Naive thymus-derived CD8-positive, alpha-beta T cell (primary cell): Measurements from ENCODE around the gene MAD1L1. TPM values are rescaled to one million over a fixed set of nuclear protein-coding genes. Genes with fewer than 3 reads are reported as not detected.

Experiments used
- ATAC-seq, 2 donors: fragments of 150-1000 bp; cut with Tn5 transposase in 1 of 2; sonication (Bioruptor Pico), chemical (Tn5 transposase) in 1 of 2; 1 replicate in 1 of 2; 2 replicates in 1 of 2; pipeline ENCODE4 v1.10.0; 2021; ENCODE audit warnings: mild to moderate bottlenecking in 2 of 2, moderate library complexity in 2 of 2
- POLR2A ChIA-PET: fragments of 350-600 bp; sonication (Branson Sonifier 250); formaldehyde crosslinking; loops from one replicate; lab custom pipeline; 2021; ENCODE audit warnings: antibody characterized with exemption; lab: Charles Lee
- DNase-seq, 10 donors: peaks; one replicate each; pipeline versions ENCODE4 v3.0.0 to v3.0.0-alpha.2; 2020 to 2022
- H3K27ac Mint-ChIP-seq, 10 donors: one replicate each; pipeline ENCODE4 v1.8.0; 2020 to 2022; ENCODE audit warnings: mild to moderate bottlenecking in 10 of 10, mixed read lengths in 10 of 10, moderate library complexity in 4 of 10, inconsistent platforms in 1 of 10
- H3K27me3 Mint-ChIP-seq, 5 donors: one replicate each; pipeline ENCODE4 v1.8.0; 2021 to 2022; ENCODE audit warnings: mixed read lengths in 5 of 5
- H3K36me3 Mint-ChIP-seq, 3 donors: one replicate each; pipeline ENCODE4 v1.8.0; 2020 to 2022; ENCODE audit warnings: mixed read lengths in 3 of 3, mild to moderate bottlenecking in 2 of 3, inconsistent platforms in 1 of 3
- H3K4me1 Mint-ChIP-seq, 4 donors: one replicate each; pipeline ENCODE4 v1.8.0; 2021 to 2022; ENCODE audit warnings: mixed read lengths in 4 of 4
- H3K4me3 Mint-ChIP-seq, 10 donors: one replicate each; pipeline ENCODE4 v1.8.0; 2020 to 2022; ENCODE audit warnings: mild to moderate bottlenecking in 10 of 10, mixed read lengths in 10 of 10, moderate library complexity in 6 of 10, inconsistent platforms in 1 of 10
- H3K9me3 Mint-ChIP-seq, 9 donors: one replicate each; pipeline ENCODE4 v1.8.0; 2020 to 2022; ENCODE audit warnings: mixed read lengths in 9 of 9, mild to moderate bottlenecking in 3 of 9, inconsistent platforms in 1 of 9, moderate library complexity in 1 of 9
- polyA plus RNA-seq, 3 donors: library from polyadenylated mRNA; unstranded; fragments of 300-500 nt; fragmentation: Illumina TruSeq; gene quantifications; one replicate each; pipeline ENCODE4 v1.2.3, GENCODE V29; 2021
- total RNA-seq, 8 experiments: library from RNA in 2 of 8; stranded (reverse) in 2 of 8; gene quantifications; one replicate each; pipeline ENCODE4 v1.2.3 and lab custom pipeline; 2021 to 2026

MAD1L1 gene
- total and polyA plus RNA-seq, 5 experiments from 2014 or later: 84.5 to 243 (median 146) TPM

DNA sequence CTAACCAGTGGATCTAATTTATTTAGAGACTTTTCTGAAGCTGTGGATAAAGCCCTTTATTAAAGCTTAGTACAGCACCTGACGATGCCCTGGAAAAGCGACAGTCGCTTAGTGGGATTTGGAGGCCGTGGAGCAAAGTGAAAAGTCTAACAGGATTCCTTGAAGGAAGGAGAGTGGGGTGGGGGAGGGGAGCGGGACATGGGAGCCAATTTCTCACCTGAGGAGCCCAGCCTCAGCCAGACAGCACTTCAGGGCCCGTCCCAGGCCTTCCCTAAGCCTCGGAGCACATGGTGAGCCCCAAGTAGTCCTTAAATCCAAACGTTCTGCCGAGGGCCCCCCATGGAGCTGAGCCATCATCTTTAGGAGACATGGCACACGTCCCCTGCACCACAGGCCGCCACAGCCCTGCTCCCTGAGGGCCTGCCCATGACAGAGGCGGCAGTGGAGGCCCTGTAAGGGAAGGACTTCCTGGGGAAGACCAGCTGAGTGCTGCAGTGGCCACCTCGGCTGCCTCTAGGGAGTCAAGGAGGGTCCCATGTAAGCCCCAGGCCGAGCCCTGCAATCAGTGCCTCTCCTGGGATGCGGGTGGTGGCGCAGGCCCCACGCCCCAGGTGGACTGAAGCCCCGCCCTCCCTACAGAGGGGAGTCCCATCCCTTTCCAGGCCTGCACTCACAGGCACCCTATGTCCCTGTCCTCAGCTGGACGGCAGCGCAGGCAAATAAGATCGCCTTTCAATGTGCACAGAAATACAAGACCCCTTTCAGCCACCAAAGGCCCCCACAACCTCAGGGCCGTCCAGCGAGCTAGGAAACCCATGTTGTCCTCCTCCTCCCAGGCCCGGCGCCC is 187.0 kb downstream of the MAD1L1 start:
- Mint-ChIP-seq H3K9me3 (no peaks in the 10 kb centered on the region), H3K27ac (no peak overlapping the region), H3K4me3 (no peak overlapping the region), H3K4me1 (peaks cover 15 to 45% (median 30%) of the 10 kb centered on the region in 4 donors), H3K27me3 (no peaks in the 10 kb centered on the region), H3K36me3 (peaks cover 0 to 6% (median 5%) of the 10 kb centered on the region in 3 donors)
- peak in 1 of 10 donors; percentile 58 for DNase-seq
- POLR2A ChIA-PET: no interaction called here
- no peak for ATAC-seq

DNA sequence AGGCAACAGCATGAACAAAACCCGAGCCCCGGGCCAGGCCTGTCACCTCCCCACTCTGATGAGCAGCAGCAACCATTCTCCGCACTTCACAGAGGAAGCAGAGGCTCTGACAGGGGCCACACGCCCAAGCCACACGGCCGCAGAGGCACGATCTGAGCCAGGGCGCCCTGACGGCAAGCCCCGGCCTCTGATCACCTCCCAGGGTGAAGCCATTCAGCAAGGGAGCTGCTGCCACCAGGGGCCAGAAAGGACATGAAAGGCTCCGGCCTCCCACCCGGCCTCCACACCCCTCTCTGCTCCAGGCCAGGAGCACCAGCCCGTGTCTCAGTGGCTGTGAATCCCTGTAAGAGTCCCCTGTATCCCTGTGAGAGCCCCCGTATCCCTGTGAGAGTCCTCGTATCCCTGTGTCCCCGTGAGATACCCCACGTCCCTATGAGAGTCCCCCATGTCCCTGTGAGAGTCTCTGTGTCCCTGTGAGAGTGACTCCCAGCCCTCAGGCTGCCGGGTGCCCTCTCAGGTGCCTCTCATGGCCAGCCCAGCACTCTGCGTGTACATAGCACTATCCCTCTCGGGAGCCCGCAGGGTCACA is 187.8 kb downstream of the MAD1L1 start:
- ATAC-seq: no peak
- Mint-ChIP-seq H3K27me3 (no peaks in the 10 kb centered on the region), H3K9me3 (no peaks in the 10 kb centered on the region), H3K27ac (peak overlapping the region in 1 of 10 donors; percentile 28), H3K36me3 (peaks cover 0 to 9% (median 5%) of the 10 kb centered on the region in 3 donors), H3K4me1 (peaks cover 18 to 47% (median 33%) of the 10 kb centered on the region in 4 donors), H3K4me3 (no peak overlapping the region)
- POLR2A ChIA-PET: no interaction called here
- DNase-seq: peak in 1 of 10 donors; percentile 18

DNA sequence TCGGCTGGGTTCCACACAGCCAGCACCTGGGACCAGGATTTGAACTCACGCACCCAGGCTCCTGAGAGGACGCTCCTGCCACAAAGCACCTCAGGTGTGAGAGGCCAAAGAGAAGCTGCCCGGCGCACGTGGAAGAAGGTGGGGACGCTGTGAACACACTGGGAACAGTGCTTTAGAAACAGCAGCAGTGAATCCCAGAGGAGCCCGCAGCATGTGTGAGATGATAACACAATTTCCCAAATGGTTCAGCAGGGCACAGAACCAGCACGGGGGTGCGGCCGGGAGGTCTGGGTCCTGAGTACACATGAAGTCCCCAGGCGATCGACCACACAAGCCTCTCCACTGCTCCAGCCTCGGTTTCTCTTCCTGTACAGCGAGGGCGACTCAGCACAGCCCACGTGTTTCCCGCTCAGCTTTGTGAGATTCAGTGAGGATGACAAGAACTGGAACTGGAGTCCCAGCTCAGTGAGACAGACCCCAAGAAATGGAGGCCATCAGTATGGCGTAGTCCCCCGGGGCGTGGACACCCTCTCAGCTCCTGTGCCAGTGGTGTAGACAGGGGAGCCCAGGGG is 188.3 kb downstream of the MAD1L1 start:
- Mint-ChIP-seq H3K27me3 (no peaks in the 10 kb centered on the region), H3K4me3 (no peak overlapping the region), H3K9me3 (no peaks in the 10 kb centered on the region), H3K27ac (peak overlapping the region in 2 of 10 donors; percentile 15 to 44), H3K36me3 (peaks cover 0 to 9% (median 5%) of the 10 kb centered on the region in 3 donors), H3K4me1 (peaks cover 22 to 48% (median 37%) of the 10 kb centered on the region in 4 donors)
- POLR2A ChIA-PET: no interaction called here
- DNase-seq: peak in 1 of 10 donors; percentile 37
- ATAC-seq: no peak

DNA sequence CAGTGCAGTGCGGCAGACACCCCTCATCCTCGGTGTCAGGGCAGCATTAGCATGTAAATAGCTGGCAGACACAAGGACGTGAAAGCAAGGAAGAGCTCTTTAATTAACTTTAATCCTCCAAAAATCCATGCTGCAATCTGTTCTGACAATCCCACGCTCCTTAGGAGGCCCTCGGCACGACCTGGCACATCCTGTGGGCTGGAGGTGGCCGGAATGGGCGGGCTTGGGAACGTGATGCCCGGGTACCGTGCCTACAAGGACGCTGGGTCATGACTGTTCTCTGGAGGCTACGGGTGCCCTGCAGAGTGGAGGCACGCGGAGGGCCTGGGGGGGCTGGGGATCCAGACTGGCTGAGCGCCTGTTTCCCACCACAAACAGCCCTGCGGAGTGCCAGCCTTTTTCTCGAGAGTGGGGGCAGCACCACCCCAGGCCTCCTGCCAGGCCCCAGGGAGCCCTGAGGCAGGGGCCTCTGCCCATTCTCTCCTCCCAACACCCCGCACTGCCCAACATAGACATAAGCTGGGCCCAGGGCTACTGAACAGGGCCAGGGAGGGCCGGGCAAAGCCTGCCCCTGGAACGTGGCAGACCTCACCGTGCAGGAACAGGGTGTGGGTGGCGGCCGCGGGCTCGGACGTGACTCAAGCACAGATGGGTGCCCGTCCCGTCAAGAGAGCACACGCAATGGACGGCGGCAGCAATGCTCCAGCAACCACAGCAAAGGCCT is 189.3 kb downstream of the MAD1L1 start:
- Mint-ChIP-seq H3K27me3 (no peaks in the 10 kb centered on the region), H3K4me3 (peak overlapping the region in 2 of 10 donors; percentile 42 to 43), H3K27ac (peak overlapping the region in 1 of 10 donors; percentile 79), H3K4me1 (peaks cover 24 to 51% (median 43%) of the 10 kb centered on the region in 4 donors), H3K9me3 (no peaks in the 10 kb centered on the region), H3K36me3 (peaks cover 0 to 9% (median 5%) of the 10 kb centered on the region in 3 donors)
- no peak for ATAC-seq
- DNase-seq: peak in 1 of 10 donors; percentile 40
- POLR2A ChIA-PET: no interaction called here

DNA sequence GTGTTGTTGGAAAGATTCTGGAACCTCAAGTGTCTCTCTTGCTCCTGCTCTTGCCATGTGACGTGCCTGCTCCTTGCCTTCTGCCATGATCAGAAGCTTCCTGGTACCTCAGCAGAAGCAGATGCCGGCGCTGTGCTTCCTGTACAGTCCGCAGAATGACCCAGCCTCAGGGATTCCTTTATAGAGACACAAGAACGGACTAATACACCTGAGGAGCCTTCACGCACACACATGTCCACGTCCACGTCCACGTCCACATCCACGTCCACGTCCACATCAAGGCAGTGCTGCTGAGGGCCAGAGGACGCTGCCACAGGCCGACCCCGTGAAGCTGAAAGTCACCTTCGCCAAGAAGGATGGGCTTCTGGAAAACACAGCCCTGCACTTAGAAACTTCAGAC is 190.1 kb downstream of the MAD1L1 start:
- Mint-ChIP-seq H3K9me3 (no peaks in the 10 kb centered on the region), H3K4me1 (peaks cover 28 to 57% (median 47%) of the 10 kb centered on the region in 4 donors), H3K4me3 (no peak overlapping the region), H3K27me3 (no peaks in the 10 kb centered on the region), H3K27ac (peak overlapping the region in 3 of 10 donors; percentile 18 to 79 (median 27)), H3K36me3 (peaks cover 0 to 9% (median 5%) of the 10 kb centered on the region in 3 donors)
- ATAC-seq (no peak), DNase-seq (peak in 1 of 10 donors; percentile 37)
- POLR2A ChIA-PET: no interaction called here

DNA sequence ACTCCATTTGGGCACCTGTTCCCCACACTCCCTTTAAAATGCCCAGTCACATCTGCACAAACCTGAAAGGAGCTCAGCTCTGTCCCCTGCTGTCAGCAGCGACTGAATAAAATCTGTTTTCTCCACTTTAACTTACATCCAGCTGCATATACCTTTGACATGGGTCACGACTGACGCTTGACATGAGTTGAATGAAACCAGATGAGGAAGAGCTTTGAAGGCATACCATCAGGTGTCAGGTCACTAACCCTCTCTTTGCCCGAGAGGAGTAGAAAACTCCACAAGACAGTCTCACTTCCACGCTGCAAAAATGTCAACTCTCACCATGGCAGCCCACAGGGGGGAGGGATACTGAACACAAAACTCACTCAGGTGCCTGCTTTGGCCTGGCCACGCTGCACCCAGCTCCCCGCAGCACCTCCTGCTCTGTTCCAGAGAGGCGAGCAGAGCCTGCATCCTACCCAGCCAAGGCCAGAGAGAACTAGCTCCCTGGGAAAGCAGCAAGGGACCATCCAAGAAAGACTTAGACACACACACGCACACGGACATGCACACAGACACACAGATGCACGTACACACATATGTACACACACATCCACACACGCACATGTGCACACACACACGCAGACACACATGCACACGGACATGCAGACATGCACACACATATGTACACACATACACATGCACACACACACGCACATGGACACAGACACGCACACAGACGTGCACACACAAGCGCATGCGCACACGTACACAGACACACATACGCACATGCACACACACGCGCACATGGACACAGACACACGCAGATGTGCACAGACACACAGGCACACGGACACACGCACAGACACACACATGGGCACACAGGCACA is 191.0 kb downstream of the MAD1L1 start:
- Mint-ChIP-seq H3K4me3 (peak overlapping the region in 8 of 10 donors; percentile 7 to 75 (median 56)), H3K9me3 (no peaks in the 10 kb centered on the region), H3K27me3 (no peaks in the 10 kb centered on the region), H3K4me1 (peaks cover 37 to 62% (median 54%) of the 10 kb centered on the region in 4 donors), H3K27ac (peak overlapping the region; percentile 21 to 98 (median 85)), H3K36me3 (peaks cover 0 to 9% (median 5%) of the 10 kb centered on the region in 3 donors)
- POLR2A ChIA-PET: interaction anchor here (1.4 kb wide), 1 partner anchor 43 kb away, joined by 3 read pairs; no protein-coding TSS in a partner anchor
- ATAC-seq (no peak), DNase-seq (peak in 1 of 10 donors; percentile 28)

DNA sequence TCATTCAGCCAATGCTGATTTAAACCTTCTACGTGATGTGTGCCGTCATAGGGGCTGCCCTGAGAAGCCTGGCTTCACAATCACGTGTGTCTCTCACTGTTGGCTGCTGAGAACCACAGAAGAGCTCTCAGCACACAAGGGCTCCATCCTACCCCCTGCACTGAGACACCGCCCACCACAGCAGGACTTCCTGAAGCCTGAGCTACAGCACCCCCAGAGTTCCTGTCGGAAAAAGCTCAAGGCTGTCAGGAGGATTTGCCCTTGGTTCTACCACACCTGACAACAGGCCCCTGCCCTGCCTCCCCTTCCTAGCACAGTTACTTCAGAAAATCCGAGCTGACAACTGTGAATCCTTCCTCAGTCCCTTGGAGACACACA is 191.9 kb downstream of the MAD1L1 start:
- H3K4me3 Mint-ChIP-seq: peak overlapping the region in 8 of 10 donors; percentile 7 to 75 (median 51)
- ATAC-seq: peak; percentile 33 to 74
- peak overlapping the region; percentile 21 to 98 (median 85) for H3K27ac Mint-ChIP-seq
- H3K27me3 Mint-ChIP-seq: no peaks in the 10 kb centered on the region
- H3K9me3 Mint-ChIP-seq: no peaks in the 10 kb centered on the region
- H3K4me1 Mint-ChIP-seq: peaks cover 37 to 64% (median 59%) of the 10 kb centered on the region in 4 donors
- H3K36me3 Mint-ChIP-seq: peaks cover 0 to 9% (median 5%) of the 10 kb centered on the region in 3 donors
- POLR2A ChIA-PET: interaction anchor here (1.1 to 1.8 kb wide), 3 partner anchors 44 to 121 kb away, joined by 3 to 4 read pairs (median 3); no protein-coding TSS in a partner anchor
- DNase-seq: peak in 8 of 10 donors; percentile 45 to 76 (median 64)

DNA sequence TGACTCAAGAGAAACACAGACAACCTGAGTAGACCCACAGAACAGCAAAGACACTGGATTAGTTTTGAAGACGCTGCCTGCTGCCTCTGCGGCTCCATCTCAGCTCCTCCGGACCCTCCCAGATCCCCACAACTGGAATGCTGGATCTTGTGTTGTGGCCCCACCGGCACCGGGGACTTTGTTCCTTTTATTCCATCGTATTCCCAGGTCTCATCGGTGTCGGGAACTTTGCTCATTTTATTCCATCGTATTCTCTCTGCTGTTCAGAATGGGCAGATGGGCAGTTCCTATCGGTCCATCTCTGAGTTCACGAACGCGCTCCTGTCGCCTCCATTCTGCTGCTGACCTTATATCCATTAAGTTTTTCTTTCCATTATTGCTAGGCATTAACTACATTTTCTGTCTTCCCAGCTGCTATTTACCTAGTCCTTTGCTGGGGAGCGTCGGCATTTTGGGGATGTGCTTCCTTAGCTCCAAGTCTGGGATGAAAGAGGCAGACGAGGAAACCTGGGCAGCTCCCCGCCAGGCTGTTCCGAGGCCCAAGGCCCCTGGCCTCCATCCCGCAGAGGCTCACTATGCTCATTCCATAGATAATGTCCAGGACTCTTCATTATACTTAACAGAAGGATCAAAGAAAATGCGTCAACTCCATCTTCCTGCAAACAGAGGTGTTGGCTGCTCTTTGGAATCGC is 192.4 kb downstream of the MAD1L1 start:
- Mint-ChIP-seq H3K27ac (peak overlapping the region in 8 of 10 donors; percentile 36 to 99 (median 87)), H3K27me3 (no peaks in the 10 kb centered on the region), H3K4me1 (peaks cover 37 to 64% (median 59%) of the 10 kb centered on the region in 4 donors), H3K36me3 (peaks cover 0 to 9% (median 5%) of the 10 kb centered on the region in 3 donors), H3K9me3 (no peaks in the 10 kb centered on the region), H3K4me3 (peak overlapping the region in 8 of 10 donors; percentile 7 to 91 (median 62))
- ATAC-seq (no peak), DNase-seq (no peak)
- POLR2A ChIA-PET: interaction anchor here (1.1 to 1.8 kb wide), 3 partner anchors 44 to 121 kb away, joined by 3 to 4 read pairs (median 3); no protein-coding TSS in a partner anchor

DNA sequence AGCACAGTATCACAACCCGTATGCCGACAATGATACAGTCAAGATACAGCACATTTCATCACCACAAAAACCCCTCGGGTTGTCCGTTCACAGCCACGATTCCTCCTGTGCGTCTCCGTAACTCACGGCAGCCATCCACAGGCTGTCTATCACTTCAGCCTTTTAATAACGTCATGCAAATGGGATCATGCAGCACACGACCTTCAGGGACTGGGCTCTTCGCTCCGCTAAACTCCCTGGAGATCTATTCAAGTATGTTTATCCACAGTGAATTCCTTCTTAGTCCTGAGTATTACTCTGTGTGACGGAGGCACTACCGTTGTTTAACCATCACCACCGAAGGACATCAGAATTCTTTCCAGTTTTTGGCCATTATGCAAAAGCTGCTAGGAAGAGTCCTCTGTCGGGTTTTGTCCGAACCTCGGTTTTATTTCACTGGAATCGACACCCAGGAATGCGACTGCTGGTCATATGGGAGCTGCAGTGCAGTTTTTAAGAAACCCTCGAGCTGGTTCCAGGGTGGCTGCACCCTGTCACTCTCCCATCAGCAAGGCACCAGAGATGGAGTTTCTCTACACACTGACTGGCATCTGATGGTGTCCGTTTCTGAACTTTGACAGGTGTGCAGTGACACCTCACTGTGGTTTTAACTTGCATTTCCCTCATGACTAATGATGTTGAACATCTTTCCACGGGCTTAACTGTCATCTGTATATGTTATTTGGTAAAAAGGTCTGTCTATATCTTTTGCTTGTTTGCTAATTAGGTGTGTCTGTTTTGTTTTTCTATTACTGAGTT is 193.6 kb downstream of the MAD1L1 start:
- POLR2A ChIA-PET: interaction anchor here (0.6 to 1.8 kb wide), 3 partner anchors 82 to 99 kb away, joined by 3 to 8 read pairs (median 4); no protein-coding TSS in a partner anchor
- H3K27me3 Mint-ChIP-seq: no peaks in the 10 kb centered on the region
- no peaks in the 10 kb centered on the region for H3K9me3 Mint-ChIP-seq
- peaks cover 37 to 67% (median 63%) of the 10 kb centered on the region in 4 donors for H3K4me1 Mint-ChIP-seq
- DNase-seq (peak in 1 of 10 donors; percentile 38), ATAC-seq (no peak)
- peaks cover 0 to 9% (median 4%) of the 10 kb centered on the region in 3 donors for H3K36me3 Mint-ChIP-seq
- H3K4me3 Mint-ChIP-seq: peak overlapping the region; percentile 40 to 91 (median 73)
- H3K27ac Mint-ChIP-seq: peak overlapping the region; percentile 37 to 99 (median 96)
